Kidney (tissue), 14 donors: ENCODE measurements around the gene KLHL29. TPM values are rescaled to one million over a fixed set of nuclear protein-coding genes. Genes with fewer than 3 reads are reported as not detected.

ENCODE experiments used
- DNase-seq, 5 donors: peaks; one replicate each; pipeline ENCODE4 v3.0.0-alpha.2; 2013 to 2020
- FAIRE-seq: peaks from 2 replicates; lab custom pipeline; 2012; peaks lifted over from hg19 to GRCh38; lab: Jason Lieb, UNC
- H3K27ac ChIP-seq, 2 donors: one replicate each; pipeline ENCODE4 v1.7.0; 2013; ENCODE audit warnings: low read depth in 2 of 2, low read length in 2 of 2, inconsistent platforms in 1 of 2
- H3K27me3 ChIP-seq: one replicate; pipeline ENCODE4 v1.7.1; 2013; ENCODE audit warnings: low read length, inconsistent platforms; ENCODE audit not compliant: control insufficient read depth, insufficient read depth
- H3K36me3 ChIP-seq, 3 donors: one replicate each; pipeline versions ENCODE4 v1.7.0 to v1.7.1; 2013; ENCODE audit warnings: low read length in 3 of 3, control low read depth in 1 of 3, inconsistent platforms in 1 of 3; ENCODE audit not compliant: insufficient read depth in 3 of 3, control insufficient read depth in 2 of 3
- H3K4me1 ChIP-seq, 3 donors: one replicate each; pipeline versions ENCODE4 v1.7.0 to v1.7.1; 2013; ENCODE audit warnings: low read length in 3 of 3, inconsistent platforms in 1 of 3, low read depth in 1 of 3; ENCODE audit not compliant: control insufficient read depth in 2 of 3, insufficient read depth in 2 of 3
- H3K4me3 ChIP-seq, 3 donors: one replicate each; pipeline versions ENCODE4 v1.7.0 to v1.8.1; 2013; ENCODE audit warnings: low read length in 3 of 3, control low read depth in 1 of 3, inconsistent platforms in 1 of 3
- H3K9ac ChIP-seq, 3 donors: one replicate each; pipeline versions ENCODE4 v1.7.0 to v1.7.1; 2013; ENCODE audit warnings: low read length in 3 of 3, control low read depth in 1 of 3, inconsistent platforms in 1 of 3
- H3K9me3 ChIP-seq, 3 donors: one replicate each; pipeline versions ENCODE4 v1.7.0 to v1.7.1; 2013; ENCODE audit warnings: low read length in 3 of 3, control low read depth in 1 of 3, inconsistent platforms in 1 of 3; ENCODE audit not compliant: control insufficient read depth in 2 of 3, insufficient read depth in 1 of 3
- intact Hi-C: fragments of 100-400 bp; cut with DNase I; formaldehyde crosslinking; loops from one replicate; pipeline ENCODE4 v1.11.1; 2022
- polyA plus RNA-seq: library from polyadenylated mRNA; stranded (reverse); fragments of 350-450 nt; fragmentation: Illumina TruSeq; extraction: RNeasy Lipid Tissue Mini Kit (QIAGEN cat#74804); gene quantifications from one replicate; pipeline ENCODE4 v1.2.3, GENCODE V29; 2014; ENCODE audit warnings: low read depth, low replicate concordance; ENCODE audit not compliant: insufficient read depth
- total RNA-seq: library from RNA; stranded (reverse); fragmentation: NEBNext Ultra II Directional; extraction: Animal tissue kit (Norgen Biotek cat#: 25700); gene quantifications from one replicate; pipeline ENCODE4 v1.2.1, GENCODE V29; 2021
- TF ChIP-seq, protein P1 (sequence below): IDR thresholded peaks from 3 replicates; pipeline ENCODE4 v1.5.1; 2012; ENCODE audit warnings: mild to moderate bottlenecking, moderate library complexity, borderline replicate concordance; ENCODE audit not compliant: insufficient read depth; ENCODE audit errors: extremely low read depth
- donor health status: control.
- donor health status: control.
- donor health status: control.
- donor health status: control.
- donor health status: control.
- donor health status: DM: yes; HTN: yes; CAD: no.
- donor health status: Normal renal cell carcinoma (clear cell type).

KLHL29 gene
- total and polyA plus RNA-seq, 2 donors from 2014 or later: 1.5 to 10.5 TPM

DNA sequence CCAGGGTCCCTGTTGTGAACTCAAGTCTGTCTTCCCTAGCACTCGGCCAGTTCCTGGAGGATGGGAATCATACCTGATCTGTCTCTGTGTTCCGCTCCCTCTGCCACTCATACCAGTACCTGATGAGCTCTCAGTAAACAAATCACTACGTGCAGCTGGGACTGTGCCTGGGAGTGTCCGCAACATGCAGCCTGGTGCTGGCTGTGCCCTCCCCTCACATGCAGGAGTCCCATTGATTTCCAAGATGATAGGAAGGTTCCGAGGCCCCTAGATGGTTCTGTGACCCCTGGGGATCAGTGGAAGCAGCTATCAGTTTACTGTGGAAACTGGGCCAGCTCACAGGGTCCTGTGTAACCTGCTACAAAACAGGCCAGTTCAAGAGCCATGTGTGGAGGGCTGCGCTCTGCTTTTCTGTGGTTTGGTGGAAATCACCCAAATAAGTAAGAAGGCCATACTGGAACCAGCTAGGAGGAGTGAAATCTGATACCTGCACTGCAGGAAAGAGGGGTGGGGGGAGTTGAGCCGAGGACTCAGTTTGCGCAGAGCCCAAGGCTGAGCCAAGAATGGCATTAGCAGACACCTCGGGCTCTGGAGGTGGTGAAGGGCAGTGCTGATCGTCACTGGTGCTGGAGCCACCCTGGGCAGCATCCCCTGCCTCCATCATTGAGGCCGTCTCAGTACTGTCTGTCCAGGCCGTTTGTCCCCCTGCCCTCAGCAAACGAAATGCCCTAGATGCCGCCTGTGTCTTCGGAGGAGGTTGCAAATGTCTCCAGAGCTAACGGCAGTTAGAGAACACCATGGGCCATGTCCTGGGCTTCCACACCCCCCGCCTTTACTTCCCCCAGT is 93.3 kb downstream of the KLHL29 start:
- H3K27me3 ChIP-seq: no peaks in the 10 kb centered on the region
- no peaks in the 10 kb centered on the region for H3K36me3 ChIP-seq
- intact Hi-C loops: no loop called here
- peaks cover 0 to 4% (median 0%) of the 10 kb centered on the region in 3 donors for H3K4me1 ChIP-seq
- TF ChIP-seq, protein P1, sequence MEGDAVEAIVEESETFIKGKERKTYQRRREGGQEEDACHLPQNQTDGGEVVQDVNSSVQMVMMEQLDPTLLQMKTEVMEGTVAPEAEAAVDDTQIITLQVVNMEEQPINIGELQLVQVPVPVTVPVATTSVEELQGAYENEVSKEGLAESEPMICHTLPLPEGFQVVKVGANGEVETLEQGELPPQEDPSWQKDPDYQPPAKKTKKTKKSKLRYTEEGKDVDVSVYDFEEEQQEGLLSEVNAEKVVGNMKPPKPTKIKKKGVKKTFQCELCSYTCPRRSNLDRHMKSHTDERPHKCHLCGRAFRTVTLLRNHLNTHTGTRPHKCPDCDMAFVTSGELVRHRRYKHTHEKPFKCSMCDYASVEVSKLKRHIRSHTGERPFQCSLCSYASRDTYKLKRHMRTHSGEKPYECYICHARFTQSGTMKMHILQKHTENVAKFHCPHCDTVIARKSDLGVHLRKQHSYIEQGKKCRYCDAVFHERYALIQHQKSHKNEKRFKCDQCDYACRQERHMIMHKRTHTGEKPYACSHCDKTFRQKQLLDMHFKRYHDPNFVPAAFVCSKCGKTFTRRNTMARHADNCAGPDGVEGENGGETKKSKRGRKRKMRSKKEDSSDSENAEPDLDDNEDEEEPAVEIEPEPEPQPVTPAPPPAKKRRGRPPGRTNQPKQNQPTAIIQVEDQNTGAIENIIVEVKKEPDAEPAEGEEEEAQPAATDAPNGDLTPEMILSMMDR: no peak
- no peak overlapping the region for H3K9ac ChIP-seq
- H3K27ac ChIP-seq: no peak overlapping the region
- no peaks in the 10 kb centered on the region for H3K9me3 ChIP-seq
- H3K4me3 ChIP-seq: no peak overlapping the region
- no peak for FAIRE-seq
- peak in 4 of 5 donors; percentile 42 to 58 (median 50) for DNase-seq

DNA sequence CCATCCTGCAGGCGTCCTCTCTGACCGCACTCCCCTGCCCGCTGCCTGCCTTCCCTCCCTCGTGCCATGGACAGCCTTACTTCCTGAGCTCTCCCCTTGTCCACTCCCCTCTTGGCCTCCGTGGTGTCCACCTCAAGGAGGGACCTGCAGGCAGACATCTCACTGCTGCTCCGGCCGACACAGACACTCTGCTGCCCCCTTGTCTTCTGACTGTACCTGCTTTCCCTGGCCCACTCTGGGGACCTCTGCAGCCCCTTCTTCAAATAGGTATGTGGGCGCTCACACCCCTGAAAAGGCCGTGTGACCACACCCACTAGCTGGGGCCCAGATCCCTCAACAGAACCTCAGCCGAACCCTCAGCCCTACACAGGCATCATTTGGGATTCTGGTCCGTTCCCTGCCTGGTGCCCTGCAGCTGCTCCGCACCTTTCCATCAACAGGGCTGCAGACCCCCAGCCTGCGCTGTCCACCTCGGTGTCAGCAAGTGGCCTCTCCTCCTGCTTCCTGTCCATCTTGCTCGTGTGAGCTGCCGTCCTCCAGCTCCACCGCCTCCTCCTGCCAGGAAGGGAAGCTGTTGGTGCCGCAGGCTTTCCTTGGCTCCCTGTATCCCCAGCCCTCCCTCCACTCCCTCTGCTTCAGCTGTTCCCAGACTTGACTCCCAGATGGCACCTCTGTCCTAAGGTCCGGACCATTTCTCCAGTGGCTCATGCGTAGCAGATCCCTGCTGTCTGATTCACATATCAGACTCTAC is 94.1 kb downstream of the KLHL29 start:
- H3K27ac ChIP-seq: no peak overlapping the region
- H3K36me3 ChIP-seq: no peaks in the 10 kb centered on the region
- H3K4me3 ChIP-seq: no peak overlapping the region
- TF ChIP-seq, protein P1: no peak
- DNase-seq: peak in 1 of 5 donors; percentile 60
- H3K9me3 ChIP-seq: no peaks in the 10 kb centered on the region
- intact Hi-C loops: no loop called here
- no peaks in the 10 kb centered on the region for H3K27me3 ChIP-seq
- H3K9ac ChIP-seq: no peak overlapping the region
- H3K4me1 ChIP-seq: peaks cover 0 to 4% (median 0%) of the 10 kb centered on the region in 3 donors
- no peak for FAIRE-seq

DNA sequence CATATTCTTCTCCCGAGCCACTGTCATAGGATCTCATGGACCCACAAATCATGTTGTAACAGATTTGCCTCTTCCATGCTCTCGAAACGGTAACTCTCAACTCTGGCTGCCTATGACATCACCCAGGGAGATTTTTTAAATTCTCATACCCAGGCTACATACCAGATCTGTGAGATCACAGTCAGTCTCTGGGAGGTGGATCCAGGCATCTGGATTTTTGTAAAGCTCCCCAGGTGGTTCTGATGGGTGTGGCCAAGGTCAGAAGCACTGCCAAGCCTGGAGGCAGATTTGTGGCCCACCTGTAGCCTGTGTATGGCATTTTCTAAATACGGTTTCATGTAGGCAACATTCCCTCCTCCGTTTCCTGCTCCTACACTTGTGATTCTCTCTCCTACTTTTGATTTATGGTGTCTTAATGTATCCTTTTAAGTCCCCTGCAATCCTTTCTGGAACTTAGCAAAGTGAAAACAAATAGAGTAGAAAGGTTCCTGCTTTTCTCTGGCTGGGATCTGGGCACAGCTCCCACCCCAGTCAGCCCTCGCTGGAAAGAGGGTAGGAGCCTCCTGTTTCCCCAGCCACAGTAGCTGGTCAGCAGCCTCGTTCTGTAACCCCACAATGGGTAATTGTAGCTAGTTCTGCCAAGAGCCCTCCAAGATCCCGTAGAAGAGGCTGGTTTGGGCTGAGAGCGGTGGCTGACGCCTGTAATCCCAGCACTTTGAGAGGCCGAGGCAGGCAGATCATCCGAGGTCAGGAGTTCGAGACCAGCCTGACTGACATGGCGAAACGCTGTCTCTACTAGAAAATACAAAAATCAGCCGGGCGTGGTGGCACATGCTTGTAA is 96.2 kb downstream of the KLHL29 start:
- intact Hi-C loops: no loop called here
- Histone ChIP-seq H3K9me3 (no peaks in the 10 kb centered on the region), H3K27me3 (no peaks in the 10 kb centered on the region), H3K4me3 (no peak overlapping the region), H3K36me3 (no peaks in the 10 kb centered on the region), H3K27ac (peak overlapping the region in 1 of 2 donors; percentile 28), H3K4me1 (peaks cover 0 to 4% (median 2%) of the 10 kb centered on the region in 3 donors), H3K9ac (no peak overlapping the region)
- DNase-seq: peak; percentile 42 to 89 (median 73)
- FAIRE-seq: no peak
- TF ChIP-seq, protein P1: no peak
